Endothelial cell of umbilical vein (primary cell): ENCODE results near the gene DLG1. TPM values are rescaled to one million over a fixed set of nuclear protein-coding genes. Genes with fewer than 3 reads are reported as not detected.

Experiments
- BruUV-seq: library from RNA; stranded (reverse); fragments of 400-500 nt; replicated peaks from 2 replicates; lab custom pipeline; 2021; lab: Mats Ljungman, UMichigan
- CTCF ChIA-PET: fragments of 300-600, 350-600 bp; sonication (Branson Sonifier 250); formaldehyde crosslinking; loops from one replicate; lab custom pipeline; 2021; ENCODE audit warnings: antibody characterized with exemption, inconsistent platforms; lab: Charles Lee
- POLR2A ChIA-PET: fragments of 300-600, 350-600 bp; sonication (Branson Sonifier 250); formaldehyde crosslinking; loops from one replicate; lab custom pipeline; 2021; ENCODE audit warnings: antibody characterized with exemption, inconsistent platforms; lab: Charles Lee
- DNase-seq: peaks from one replicate; pipeline ENCODE4 v3.0.0-alpha.2; 2011; ENCODE audit warnings: low read depth, low spot score
- FAIRE-seq: peaks from 2 replicates; lab custom pipeline; 2011; peaks lifted over from hg19 to GRCh38; lab: Jason Lieb, UNC
- H2AFZ ChIP-seq: 2 replicates; pipeline ENCODE4 v1.6.0; 2012; ENCODE audit warnings: low read depth, low read length, control low read depth, inconsistent platforms
- H3K27ac ChIP-seq: 2 replicates; pipeline ENCODE4 v1.5.1; 2011; ENCODE audit warnings: low read depth, mild to moderate bottlenecking, control low read depth, low read length, moderate library complexity; ENCODE audit not compliant: insufficient read depth
- H3K27me3 ChIP-seq, 2 experiments: 2 replicates each; pipeline versions ENCODE4 v1.6.0 to v1.6.1; 2011; ENCODE audit warnings: low read length in 2 of 2, mixed read lengths in 1 of 2; ENCODE audit not compliant: control insufficient read depth in 2 of 2, insufficient read depth in 2 of 2
- H3K36me3 ChIP-seq, 2 experiments: 2 replicates in 1 of 2; 3 replicates in 1 of 2; pipeline ENCODE4 v1.5.1; 2011; ENCODE audit warnings: low read length in 2 of 2, mild to moderate bottlenecking in 1 of 2, moderate library complexity in 1 of 2; ENCODE audit not compliant: control insufficient read depth in 2 of 2, insufficient read depth in 2 of 2; ENCODE audit errors: extremely low read depth in 1 of 2
- H3K4me1 ChIP-seq: 3 replicates; pipeline ENCODE4 v1.5.1; 2011; ENCODE audit warnings: mild to moderate bottlenecking, low read length; ENCODE audit not compliant: control insufficient read depth, insufficient read depth; ENCODE audit errors: extremely low read depth
- H3K4me2 ChIP-seq: 2 replicates; pipeline ENCODE4 v1.6.1; 2011; ENCODE audit warnings: low read length, control low read depth, mixed read lengths; ENCODE audit not compliant: insufficient read depth
- H3K4me3 ChIP-seq, 3 experiments: fragments of 200-600 bp in 1 of 3; sonication (generic), shearing (Covaris generic) in 1 of 3; replicated peaks in 1 of 3; 2 replicates each; pipeline ENCODE4 v1.5.1; 2011 to 2016; ENCODE audit warnings: control low read depth in 3 of 3, low read length in 3 of 3, mild to moderate bottlenecking in 2 of 3, inconsistent platforms in 1 of 3, low read depth in 1 of 3, moderate library complexity in 1 of 3; ENCODE audit not compliant: insufficient read depth in 1 of 3
- H3K79me2 ChIP-seq: 2 replicates; pipeline ENCODE4 v1.6.0; 2012; ENCODE audit warnings: low read length, inconsistent platforms; ENCODE audit not compliant: control insufficient read depth, insufficient read depth
- H3K9ac ChIP-seq: replicated peaks from 2 replicates; pipeline ENCODE3; 2011; ENCODE audit warnings: low read length, control low read depth; ENCODE audit not compliant: insufficient read depth; ENCODE audit errors: extremely low read depth
- H3K9me1 ChIP-seq: replicated peaks from 3 replicates; pipeline ENCODE4 v1.6.0; 2011; ENCODE audit warnings: mild to moderate bottlenecking, low read length; ENCODE audit not compliant: control insufficient read depth, insufficient read depth; ENCODE audit errors: extremely low read depth
- H3K9me3 ChIP-seq: replicated peaks from 2 replicates; pipeline ENCODE4 v1.5.1; 2012; ENCODE audit warnings: low read length, inconsistent platforms; ENCODE audit not compliant: control insufficient read depth, insufficient read depth
- H4K20me1 ChIP-seq: replicated peaks from 2 replicates; pipeline ENCODE3; 2011; ENCODE audit warnings: mild to moderate bottlenecking, low read length; ENCODE audit not compliant: control insufficient read depth, insufficient read depth; ENCODE audit errors: extremely low read depth
- CTCF ChIP-seq, 2 donors: IDR thresholded peaks; 1 replicate in 1 of 2; 2 replicates in 1 of 2; pipeline ENCODE4 v1.5.1; 2011; ENCODE audit warnings: low read length in 2 of 2, mild to moderate bottlenecking in 2 of 2, moderate library complexity in 2 of 2, control low read depth in 1 of 2, inconsistent platforms in 1 of 2, low read depth in 1 of 2; ENCODE audit not compliant: insufficient read depth in 1 of 2; ENCODE audit errors: extremely low read depth in 1 of 2
- EZH2 ChIP-seq: IDR thresholded peaks from 2 replicates; pipeline ENCODE4 v1.6.1; 2012; ENCODE audit warnings: borderline replicate concordance, low read depth, mild to moderate bottlenecking, moderate library complexity, low read length, inconsistent platforms; ENCODE audit not compliant: severe bottlenecking
- FOS ChIP-seq: IDR thresholded peaks from 2 replicates; pipeline ENCODE4 v1.6.1; 2011; ENCODE audit warnings: mild to moderate bottlenecking, low read length, moderate library complexity, borderline replicate concordance; ENCODE audit not compliant: insufficient read depth
- GATA2 ChIP-seq: IDR thresholded peaks from 2 replicates; pipeline ENCODE4 v1.7.0; 2011; ENCODE audit warnings: low read depth, mild to moderate bottlenecking, moderate library complexity, mixed read lengths, low read length; ENCODE audit not compliant: insufficient read length, insufficient read depth
- JUN ChIP-seq: IDR thresholded peaks from 2 replicates; pipeline ENCODE4 v1.6.1; 2011; ENCODE audit warnings: borderline replicate concordance, low read depth; ENCODE audit not compliant: insufficient read length, insufficient read depth
- MAX ChIP-seq: IDR thresholded peaks from 2 replicates; pipeline ENCODE4 v1.6.1; 2011; ENCODE audit not compliant: insufficient read depth, insufficient read length
- MYC ChIP-seq: IDR thresholded peaks from one replicate; pipeline ENCODE4 v1.6.1; 2011; ENCODE audit warnings: mild to moderate bottlenecking, low read depth, low read length
- POLR2A ChIP-seq: IDR thresholded peaks from 2 replicates; pipeline ENCODE4 v1.6.1; 2012; ENCODE audit warnings: low read depth, mild to moderate bottlenecking, control low read depth, low read length
- POLR2AphosphoS5 ChIP-seq: IDR thresholded peaks from 2 replicates; pipeline ENCODE4 v1.6.1; 2012; ENCODE audit warnings: low read depth, mild to moderate bottlenecking, control low read depth, low read length, moderate library complexity; ENCODE audit not compliant: insufficient read depth
- dilution Hi-C: fragments of 300-500 bp; cut with MboI; formaldehyde crosslinking; loops from one replicate; pipeline ENCODE4 v1.15.0; 2019; ENCODE audit warnings: low sequenced_read_pairs; ENCODE audit not compliant: extremely low pct_ligation_motif_present
- intact Hi-C: fragments of 100-400 bp; cut with micrococcal nuclease; formaldehyde crosslinking; loops from one replicate; pipeline ENCODE4 v1.10.0; 2022
- polyA plus RNA-seq, 4 experiments: library from polyadenylated mRNA; depleted of rRNA in 3 of 4; stranded (reverse) in 3 of 4; unstranded in 1 of 4; fragments of >200 nt; gene quantifications; 2 replicates each; pipeline versions ENCODE4 v1.2.1 to v1.2.3, GENCODE V29; 2011 to 2012; ENCODE audit warnings: missing spikeins in 1 of 4
- total RNA-seq: library from RNA; stranded (reverse); gene quantifications from 2 replicates; pipeline ENCODE4 v1.2.3, GENCODE V29; 2021

DLG1 gene
- total and polyA plus RNA-seq, 2 donors (not counting 3 experiments of a cell fraction or from before 2014, with no cell fraction given), result 26.5 to 80.1 TPM

- no peaks in the 10 kb centered on the region for H3K9me1 ChIP-seq
- ChIA-PET CTCF (interaction anchor here (0.7 to 1.8 kb wide), 2 partner anchors 11 to 24 kb away, joined by 3 to 6 read pairs; no protein-coding TSS in a partner anchor), POLR2A (no interaction called here)
- H4K20me1 ChIP-seq, result no peaks in the 10 kb centered on the region
- H3K9ac ChIP-seq, result no peak overlapping the region
- FAIRE-seq (no peak), DNase-seq (no peak)
- dilution Hi-C loops, result no loop called here
- peaks cover 6% of the 10 kb centered on the region for H3K4me1 ChIP-seq
- no TSS peak for BruUV-seq
- no peak overlapping the region for H2AFZ ChIP-seq
- no peak overlapping the region for H3K4me3 ChIP-seq
- intact Hi-C loops, result no loop called here
- no peaks in the 10 kb centered on the region for H3K36me3 ChIP-seq
- no peak overlapping the region for H3K27ac ChIP-seq
- H3K27me3 ChIP-seq, result peaks cover 12% of the 10 kb centered on the region in 2 experiments
- H3K79me2 ChIP-seq, result no peaks in the 10 kb centered on the region
- H3K9me3 ChIP-seq, result no peaks in the 10 kb centered on the region
- TF ChIP-seq JUN, result no peak
- TF ChIP-seq GATA2, result no peak
- TF ChIP-seq MAX, result no peak
- no peak for TF ChIP-seq POLR2A
- TF ChIP-seq FOS, result no peak
- no peak for TF ChIP-seq CTCF (IDR thresholded peaks at IDR 0.05; ENCODE audit: extremely low read depth in 1 of 2, insufficient read depth in 1 of 2, low read depth in 1 of 2, low read length in 2 of 2)
- TF ChIP-seq POLR2AphosphoS5, result no peak
- no peak for TF ChIP-seq MYC
- no peak for TF ChIP-seq EZH2
- no peak overlapping the region for H3K4me2 ChIP-seq
These were observed 271.9 kb downstream of the DLG1 start for GRCh38 chr3:197026481-197026866.
